SJSA1 (cell line): ENCODE results near the gene SLC35F3. TPM values are rescaled to one million over a fixed set of nuclear protein-coding genes. Genes with fewer than 3 reads are reported as not detected.

ENCODE experiments used
- DNase-seq, 2 experiments: peaks; one replicate each; pipeline ENCODE4 v3.0.0-alpha.2; 2015 to 2020; ENCODE audit warnings: low spot score in 2 of 2, low read depth in 1 of 2
- H3K27ac ChIP-seq: fragments of 250-450 bp; sonication (Bioruptor Pico); 2 replicates; pipeline ENCODE4 v1.5.1; 2020; ENCODE audit warnings: mild to moderate bottlenecking, moderate library complexity
- H3K27me3 ChIP-seq: fragments of 250-450 bp; sonication (Bioruptor Pico); replicated peaks from 2 replicates; pipeline ENCODE4 v1.5.1; 2020; ENCODE audit warnings: mild to moderate bottlenecking, moderate library complexity
- H3K36me3 ChIP-seq: fragments of 250-450 bp; sonication (Bioruptor Pico); 2 replicates; pipeline ENCODE4 v1.5.1; 2020; ENCODE audit warnings: mild to moderate bottlenecking
- H3K4me1 ChIP-seq: fragments of 250-450 bp; sonication (Bioruptor Pico); replicated peaks from 2 replicates; pipeline ENCODE4 v1.6.1; 2021; ENCODE audit warnings: mild to moderate bottlenecking
- H3K4me3 ChIP-seq: fragments of 250-450 bp; sonication (Bioruptor Pico); 2 replicates; pipeline ENCODE4 v1.5.1; 2020; ENCODE audit warnings: mild to moderate bottlenecking
- H3K9me3 ChIP-seq: fragments of 250-450 bp; sonication (Bioruptor Pico); replicated peaks from 2 replicates; pipeline ENCODE4 v1.5.1; 2020; ENCODE audit warnings: mild to moderate bottlenecking
- total RNA-seq: library from RNA; depleted of rRNA; stranded (reverse); fragments of >200 nt; shearing (Covaris generic); gene quantifications from 2 replicates; pipeline ENCODE4 v1.2.3, GENCODE V29; 2014

SLC35F3 gene
- total RNA-seq, 1 experiment from 2014 or later, result not detected

DNA sequence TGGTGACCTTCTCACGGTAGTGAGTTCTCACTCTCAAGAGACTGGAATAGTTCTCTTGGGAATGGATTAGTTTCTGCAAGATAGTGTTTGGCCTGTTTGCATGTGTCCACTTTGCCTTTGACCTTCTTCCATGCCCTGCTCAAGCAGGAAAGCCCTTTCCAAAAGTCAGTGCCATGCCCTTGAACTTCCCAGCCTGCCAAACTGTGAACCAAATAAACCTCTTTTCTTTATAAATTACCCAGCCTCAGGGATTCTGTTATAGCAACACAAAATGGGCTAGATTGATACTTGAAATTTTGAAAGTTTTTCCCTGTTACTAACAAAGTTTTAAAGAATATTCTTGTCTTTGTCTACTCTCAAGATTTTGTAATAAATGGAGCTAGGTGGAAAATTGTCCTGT lies 139.6 kb downstream of the SLC35F3 start:
- DNase-seq, result no peak
- no peaks in the 10 kb centered on the region for H3K9me3 ChIP-seq
- H3K27me3 ChIP-seq, result no peaks in the 10 kb centered on the region
- H3K36me3 ChIP-seq, result no peaks in the 10 kb centered on the region
- H3K4me1 ChIP-seq, result no peaks in the 10 kb centered on the region
- H3K4me3 ChIP-seq, result no peak overlapping the region
- H3K27ac ChIP-seq, result no peak overlapping the region

DNA sequence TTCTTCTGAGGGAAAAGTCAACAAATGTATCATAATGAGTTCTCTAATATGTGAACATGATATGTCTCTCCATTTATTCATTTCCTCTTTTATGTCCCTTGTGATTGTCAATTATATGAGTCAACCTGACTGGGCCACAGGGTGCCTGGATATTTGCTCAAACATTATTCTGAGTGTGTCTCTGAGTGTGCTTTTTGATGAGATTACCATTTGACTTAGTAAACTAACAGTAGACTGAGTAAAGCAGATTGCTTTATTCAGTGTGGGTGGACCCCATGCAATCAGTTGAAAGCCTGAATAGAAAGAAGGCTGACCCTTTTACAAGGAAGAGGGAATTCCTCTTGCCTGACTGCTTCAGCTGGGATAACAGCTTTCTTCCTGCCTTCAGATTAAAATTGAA lies 142.6 kb downstream of the SLC35F3 start:
- Histone ChIP-seq H3K27ac (no peak overlapping the region), H3K27me3 (no peaks in the 10 kb centered on the region), H3K4me1 (no peaks in the 10 kb centered on the region), H3K36me3 (no peaks in the 10 kb centered on the region), H3K4me3 (no peak overlapping the region), H3K9me3 (no peaks in the 10 kb centered on the region)
- no peak for DNase-seq

DNA sequence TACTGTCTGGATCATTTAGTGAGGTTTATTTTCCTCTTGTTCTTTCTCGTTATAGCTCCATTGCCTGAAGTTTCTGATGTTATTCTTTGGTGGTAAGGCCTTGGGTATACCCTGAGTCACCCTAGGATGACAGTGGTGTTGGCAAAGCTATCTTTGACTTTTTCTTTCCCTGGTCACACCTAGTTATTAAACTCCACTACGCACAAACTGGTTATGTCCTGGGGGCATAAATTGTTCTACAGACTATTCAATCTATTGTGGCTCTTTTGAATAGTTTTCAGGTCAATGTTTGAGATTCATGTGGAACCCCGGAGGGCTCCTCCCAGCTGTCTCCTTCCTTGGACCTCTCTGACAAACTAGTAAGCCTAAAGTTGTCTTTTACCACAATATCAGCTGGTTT lies 157.7 kb downstream of the SLC35F3 start:
- Histone ChIP-seq H3K27ac (no peak overlapping the region), H3K36me3 (no peaks in the 10 kb centered on the region), H3K4me1 (no peaks in the 10 kb centered on the region), H3K27me3 (0 out of 2 replicates have a peak, but pooled peaks cover 3% of the 10 kb centered on the region), H3K4me3 (no peak overlapping the region), H3K9me3 (no peaks in the 10 kb centered on the region)
- no peak for DNase-seq

DNA sequence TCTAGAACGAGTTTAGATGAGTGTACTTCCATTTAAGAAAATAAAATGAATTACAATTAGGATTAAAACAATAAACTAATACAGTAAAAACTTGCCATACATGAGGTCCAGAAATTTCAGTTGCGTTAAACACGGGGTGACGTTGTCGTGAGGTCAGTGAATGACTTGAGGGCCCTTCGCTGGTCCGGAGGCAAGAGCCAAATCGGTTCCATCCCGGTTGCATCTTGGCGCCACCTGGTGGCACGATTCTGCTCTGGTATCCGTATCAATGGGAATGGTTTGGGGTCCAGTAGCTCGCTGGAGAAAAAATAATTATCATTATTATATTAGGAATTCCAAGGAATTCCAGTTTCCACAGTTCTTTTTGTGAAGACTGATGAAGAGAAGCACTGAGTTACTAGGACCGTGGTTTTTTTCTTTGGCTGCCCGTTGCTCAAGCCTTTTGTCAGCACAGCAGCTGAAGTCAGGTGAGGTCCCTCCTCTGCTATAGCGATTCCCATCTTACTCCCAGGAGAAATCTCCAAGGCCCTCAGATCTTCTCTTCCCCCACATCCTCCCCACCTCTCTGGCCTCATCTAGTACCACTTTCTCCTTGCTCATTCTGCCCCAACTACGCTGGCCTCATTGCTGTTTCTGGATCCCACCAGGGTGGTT lies 161.4 kb downstream of the SLC35F3 start:
- H3K4me3 ChIP-seq, result no peak overlapping the region
- H3K27me3 ChIP-seq, result 0 out of 2 replicates have a peak, but pooled peaks cover 3% of the 10 kb centered on the region
- H3K27ac ChIP-seq, result no peak overlapping the region
- H3K36me3 ChIP-seq, result no peaks in the 10 kb centered on the region
- no peaks in the 10 kb centered on the region for H3K9me3 ChIP-seq
- DNase-seq, result peak; percentile 38 to 70
- no peaks in the 10 kb centered on the region for H3K4me1 ChIP-seq

- Histone ChIP-seq H3K4me3 (no peak overlapping the region), H3K27me3 (0 out of 2 replicates have a peak, but pooled peaks cover 9% of the 10 kb centered on the region), H3K36me3 (no peaks in the 10 kb centered on the region), H3K27ac (no peak overlapping the region), H3K9me3 (no peaks in the 10 kb centered on the region), H3K4me1 (no peaks in the 10 kb centered on the region)
- no peak for DNase-seq
Measured at GRCh38 chr1:234067581-234068337, 163.3 kb downstream of the SLC35F3 start.

GRCh38 chr1:234069760-234070159 lies 165.3 kb downstream of the SLC35F3 start:
- Histone ChIP-seq H3K9me3 (no peaks in the 10 kb centered on the region), H3K36me3 (no peaks in the 10 kb centered on the region), H3K4me1 (no peaks in the 10 kb centered on the region), H3K4me3 (no peak overlapping the region), H3K27ac (no peak overlapping the region), H3K27me3 (peaks cover 6% of the 10 kb centered on the region; the same call in 1 of the 2 replicates)
- no peak for DNase-seq

DNA sequence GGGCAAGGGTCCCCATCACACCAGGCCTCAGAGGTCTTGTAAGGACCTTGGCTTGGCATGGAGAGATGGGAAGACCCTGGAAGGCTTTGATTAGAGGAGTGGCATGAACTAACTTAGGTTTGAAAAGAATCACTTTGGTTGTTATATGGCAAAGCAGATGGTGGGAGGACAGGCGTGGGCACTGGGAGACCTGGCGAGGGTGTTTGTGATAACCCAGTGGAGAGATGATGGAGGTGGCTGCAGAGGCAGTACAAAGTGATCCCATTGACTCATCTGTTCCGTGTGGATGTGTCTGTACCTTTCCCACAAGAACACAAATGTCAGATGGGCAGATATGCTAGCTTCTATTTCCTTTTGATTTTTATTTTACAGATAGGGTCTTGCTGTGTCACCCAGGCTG lies 168.3 kb downstream of the SLC35F3 start:
- Histone ChIP-seq H3K9me3 (no peaks in the 10 kb centered on the region), H3K27me3 (peaks cover 5% of the 10 kb centered on the region; the same call in 1 of the 2 replicates), H3K36me3 (no peaks in the 10 kb centered on the region), H3K4me1 (no peaks in the 10 kb centered on the region), H3K27ac (no peak overlapping the region), H3K4me3 (no peak overlapping the region)
- DNase-seq, result no peak

DNA sequence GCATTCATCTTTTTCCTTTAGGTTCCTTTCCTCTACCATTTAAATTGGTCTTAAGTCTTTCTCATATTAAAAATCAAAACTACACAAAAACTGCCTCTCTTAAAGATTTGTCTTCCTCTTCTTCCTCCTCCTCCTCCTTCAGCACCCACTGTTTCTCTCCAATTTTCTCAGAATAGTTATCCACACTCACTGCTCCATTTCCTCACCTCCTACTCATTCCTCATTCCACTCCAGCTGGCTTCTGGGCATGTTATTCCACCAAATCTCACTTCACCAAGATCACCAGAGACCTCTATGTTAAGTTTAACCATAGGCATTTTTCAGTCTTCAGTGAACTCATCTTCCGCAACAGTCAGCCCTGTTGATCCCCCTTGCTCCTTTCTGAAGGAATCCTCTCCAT lies 173.7 kb downstream of the SLC35F3 start:
- no peaks in the 10 kb centered on the region; the same call in 1 of the 2 replicates for H3K27me3 ChIP-seq
- H3K36me3 ChIP-seq, result no peaks in the 10 kb centered on the region
- no peaks in the 10 kb centered on the region for H3K4me1 ChIP-seq
- no peak for DNase-seq
- H3K27ac ChIP-seq, result no peak overlapping the region
- no peak overlapping the region for H3K4me3 ChIP-seq
- no peaks in the 10 kb centered on the region for H3K9me3 ChIP-seq

- no peaks in the 10 kb centered on the region for H3K9me3 ChIP-seq
- no peaks in the 10 kb centered on the region for H3K36me3 ChIP-seq
- H3K27me3 ChIP-seq, result peaks cover 5% of the 10 kb centered on the region; the same call in 1 of the 2 replicates
- no peak for DNase-seq
- no peaks in the 10 kb centered on the region for H3K4me1 ChIP-seq
- no peak overlapping the region for H3K27ac ChIP-seq
- no peak overlapping the region for H3K4me3 ChIP-seq
Measured at GRCh38 chr1:234079896-234080295, 175.4 kb downstream of the SLC35F3 start.

DNA sequence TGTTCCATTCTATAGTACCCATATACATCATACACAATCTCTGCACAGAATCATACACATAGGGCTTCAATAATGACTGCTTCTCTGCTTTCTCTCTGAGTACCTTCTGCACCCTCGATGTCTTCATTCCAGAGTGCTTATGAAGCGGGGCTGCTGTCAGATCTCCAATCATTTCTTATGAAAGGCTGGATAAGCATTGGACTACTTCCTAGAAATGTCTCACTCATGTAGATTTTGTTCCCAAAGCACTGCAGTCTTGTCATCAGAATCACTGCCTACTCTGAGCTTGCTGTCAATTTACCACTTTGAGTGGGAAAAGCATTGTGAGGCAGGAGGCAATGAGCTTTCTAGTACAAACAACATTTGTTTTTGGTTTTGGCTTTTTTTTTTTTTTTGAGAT lies 179.0 kb downstream of the SLC35F3 start:
- Histone ChIP-seq H3K4me1 (no peaks in the 10 kb centered on the region), H3K4me3 (no peak overlapping the region), H3K36me3 (no peaks in the 10 kb centered on the region), H3K27ac (no peak overlapping the region), H3K27me3 (peaks cover 11% of the 10 kb centered on the region; the same call in 1 of the 2 replicates), H3K9me3 (no peaks in the 10 kb centered on the region)
- no peak for DNase-seq

DNA sequence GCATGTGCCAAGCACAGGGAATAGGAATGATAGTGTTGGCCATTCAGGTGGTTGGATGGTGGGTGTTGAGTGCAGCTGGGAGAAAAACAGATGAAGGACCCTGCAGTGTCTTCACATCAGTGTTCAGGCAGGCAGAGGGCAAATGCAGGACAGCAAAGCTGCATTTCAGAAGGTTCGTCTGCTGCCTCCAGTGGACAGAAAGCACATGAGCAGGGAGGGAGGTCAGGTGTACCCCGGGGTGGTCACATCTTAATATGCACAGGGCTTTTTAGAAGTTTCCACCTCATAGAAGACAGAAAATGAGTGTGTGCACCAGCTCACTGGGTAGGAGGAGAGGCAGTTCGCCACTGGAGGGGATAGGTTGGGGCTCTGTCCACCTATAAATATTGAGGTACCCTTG lies 184.9 kb downstream of the SLC35F3 start:
- no peak for DNase-seq
- Histone ChIP-seq H3K36me3 (no peaks in the 10 kb centered on the region), H3K27ac (no peak overlapping the region), H3K27me3 (peaks cover 23% of the 10 kb centered on the region), H3K4me3 (no peak overlapping the region), H3K4me1 (no peaks in the 10 kb centered on the region), H3K9me3 (no peaks in the 10 kb centered on the region)

DNA sequence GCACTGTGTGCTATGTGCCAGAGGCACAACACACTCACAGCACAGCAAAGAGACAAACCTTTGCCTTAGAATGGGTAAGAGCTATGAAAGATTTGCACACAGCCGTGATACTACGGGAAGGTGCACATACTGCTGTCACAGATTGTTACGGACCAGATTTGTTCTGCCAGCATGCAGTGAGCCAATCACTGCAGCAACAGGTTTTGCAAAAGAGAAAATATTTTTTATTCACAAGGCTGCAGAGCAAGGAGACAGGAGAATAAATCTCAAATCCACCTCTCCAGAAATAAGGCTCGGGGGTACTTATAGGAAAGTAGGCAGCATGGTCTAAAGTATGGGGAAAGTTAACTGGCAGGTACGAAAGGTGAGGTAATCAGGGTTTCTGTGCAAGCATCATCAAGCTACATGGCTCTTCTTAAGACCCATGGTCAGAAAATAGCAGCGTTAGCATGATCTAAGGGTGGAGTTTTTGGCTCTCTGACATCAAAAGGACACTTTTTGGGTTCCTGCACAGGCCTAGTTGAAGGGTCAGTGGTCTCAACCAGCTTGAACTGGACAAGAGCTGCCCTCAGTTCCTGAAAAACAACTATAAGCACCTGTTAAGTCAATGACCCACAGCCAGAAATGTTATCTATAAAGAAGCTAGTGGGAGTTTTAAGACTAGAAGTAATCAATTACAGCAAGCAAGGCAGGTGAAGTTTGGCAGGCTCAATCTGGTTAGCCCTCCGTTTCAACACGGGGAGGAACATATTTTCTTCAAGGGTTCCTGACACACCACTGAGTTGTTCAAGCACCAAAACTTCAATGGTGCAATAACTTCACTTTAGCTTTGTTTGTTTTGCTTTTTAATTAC lies 186.0 kb downstream of the SLC35F3 start:
- no peak for DNase-seq
- no peak overlapping the region for H3K4me3 ChIP-seq
- H3K36me3 ChIP-seq, result no peaks in the 10 kb centered on the region
- peaks cover 17% of the 10 kb centered on the region; the same call in 1 of the 2 replicates for H3K27me3 ChIP-seq
- no peaks in the 10 kb centered on the region for H3K4me1 ChIP-seq
- H3K27ac ChIP-seq, result no peak overlapping the region
- no peaks in the 10 kb centered on the region for H3K9me3 ChIP-seq

DNA sequence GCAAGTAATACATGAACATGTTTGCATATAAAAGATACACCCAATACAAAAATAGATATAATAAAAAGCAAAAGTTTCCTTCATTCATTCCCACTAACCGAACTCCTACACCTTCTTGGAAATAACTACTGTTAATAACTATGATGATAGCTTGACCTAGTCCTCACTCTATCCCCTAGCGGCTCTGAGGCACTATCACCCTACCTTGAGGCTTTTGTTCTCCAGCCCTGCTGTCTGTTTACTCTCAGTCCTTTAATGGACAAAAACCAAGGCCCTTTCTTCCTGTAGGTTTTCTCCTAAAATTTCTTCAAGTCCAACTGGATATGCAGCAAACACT lies 186.6 kb downstream of the SLC35F3 start:
- Histone ChIP-seq H3K4me1 (no peaks in the 10 kb centered on the region), H3K9me3 (no peaks in the 10 kb centered on the region), H3K27ac (no peak overlapping the region), H3K4me3 (no peak overlapping the region), H3K36me3 (no peaks in the 10 kb centered on the region), H3K27me3 (peaks cover 17% of the 10 kb centered on the region; the same call in 1 of the 2 replicates)
- no peak for DNase-seq

DNA sequence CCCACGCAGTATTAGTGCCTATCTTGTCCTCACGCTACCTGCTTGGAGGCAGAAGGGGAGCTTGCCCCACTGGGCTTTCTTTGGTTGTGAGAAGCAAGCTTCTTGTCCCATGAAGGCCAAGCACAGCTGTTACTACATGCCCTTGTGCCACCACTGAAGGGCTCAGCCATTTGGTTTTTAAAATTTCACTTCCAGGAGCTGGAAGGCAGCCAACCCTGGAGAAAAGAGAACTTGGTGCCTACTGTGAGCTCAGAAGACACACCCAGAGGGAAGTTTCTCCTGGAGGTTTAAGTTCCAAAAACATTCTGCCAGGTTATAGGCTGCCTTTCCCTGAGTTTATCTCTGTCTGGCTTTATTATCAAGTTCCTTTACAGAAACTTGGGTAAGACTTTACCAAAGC lies 187.4 kb downstream of the SLC35F3 start:
- no peaks in the 10 kb centered on the region for H3K36me3 ChIP-seq
- H3K4me1 ChIP-seq, result no peaks in the 10 kb centered on the region
- H3K9me3 ChIP-seq, result no peaks in the 10 kb centered on the region
- no peak overlapping the region for H3K4me3 ChIP-seq
- H3K27me3 ChIP-seq, result peaks cover 14% of the 10 kb centered on the region; the same call in 1 of the 2 replicates
- DNase-seq, result no peak
- no peak overlapping the region for H3K27ac ChIP-seq
